Activated CD4-positive, CD25-positive, alpha-beta regulatory T cell treated with anti-CD3 and anti-CD28 coated beads, Interleukin-2, amount 50 U/mL, for 16 hours (primary cell): Measurements from ENCODE around the gene NRG3.

Experiments
- DNase-seq: peaks from one replicate; pipeline ENCODE4 v3.0.0-alpha.2; 2020; ENCODE audit warnings: low read depth, low spot score

NRG3 gene

GRCh38 chr10:82211346-82211745, 336.4 kb downstream of the NRG3 start:
- no peak for DNase-seq

DNA sequence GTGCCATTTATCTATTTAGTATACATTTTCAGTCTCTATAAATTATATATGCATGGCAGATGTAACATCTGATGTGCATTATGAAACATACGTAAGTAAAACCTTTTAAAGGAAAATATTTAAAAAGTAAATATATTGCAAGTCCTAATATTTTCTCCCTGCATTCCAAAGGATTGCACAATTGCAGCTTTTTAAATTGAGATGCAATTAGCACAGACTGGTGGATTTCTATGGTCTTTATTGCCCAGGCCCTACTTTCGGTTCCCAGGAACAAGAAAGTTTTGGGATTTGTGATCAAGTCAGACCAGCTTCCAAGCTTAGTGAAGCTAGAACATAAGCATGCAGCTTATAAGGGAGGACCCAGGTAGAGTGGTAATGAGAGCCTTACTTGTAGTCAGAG, 337.8 kb downstream of the NRG3 start:
- no peak for DNase-seq

GRCh38 chr10:82213784-82214183, 338.8 kb downstream of the NRG3 start:
- DNase-seq, result no peak

DNA sequence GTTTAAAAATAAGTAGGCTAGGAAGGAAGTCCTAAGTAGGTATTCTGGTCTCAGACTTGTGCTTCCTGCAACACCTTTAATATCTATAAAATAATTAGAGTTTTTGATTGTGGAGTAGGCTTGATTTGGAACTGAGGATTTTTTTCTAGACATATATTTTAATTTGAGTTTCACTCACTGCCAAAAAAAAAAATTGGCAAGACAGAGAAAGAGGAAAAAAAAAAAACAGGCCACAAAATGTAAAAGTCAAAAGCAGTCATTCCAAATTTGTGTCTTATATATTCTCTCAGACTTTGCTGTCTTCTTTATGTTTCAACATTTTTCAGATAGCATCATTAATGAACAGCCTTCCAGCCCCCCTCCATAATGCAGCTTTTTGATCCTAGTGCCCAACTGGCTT, 346.1 kb downstream of the NRG3 start:
- no peak for DNase-seq

DNA sequence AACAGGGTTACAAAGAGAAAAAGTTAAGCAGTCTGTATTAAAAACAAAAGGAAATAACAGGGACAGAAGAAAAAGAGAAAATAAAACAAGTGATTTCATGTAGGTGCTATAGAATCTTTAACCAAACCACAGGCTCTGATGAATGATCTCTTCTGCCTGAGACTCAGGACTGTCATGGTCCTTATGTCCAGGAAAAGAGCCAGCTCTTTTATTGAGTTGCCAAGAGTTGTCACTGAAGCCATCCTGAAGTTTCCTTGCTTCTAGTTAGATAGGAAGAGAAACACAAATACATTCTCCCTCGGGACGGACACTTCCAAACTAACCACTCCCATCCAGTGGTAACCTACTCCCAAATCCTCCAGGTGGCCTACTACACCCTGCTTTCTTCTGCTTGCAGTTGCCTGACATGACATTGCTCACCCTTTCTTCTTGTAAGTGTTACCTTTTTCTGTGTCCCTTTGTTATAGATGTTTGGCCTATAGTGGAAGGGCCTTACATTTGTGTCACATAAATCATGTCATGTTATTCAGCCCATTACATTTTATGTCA, 346.7 kb downstream of the NRG3 start:
- no peak for DNase-seq

GRCh38 chr10:82228701-82229100, 353.7 kb downstream of the NRG3 start:
- no peak for DNase-seq

DNA sequence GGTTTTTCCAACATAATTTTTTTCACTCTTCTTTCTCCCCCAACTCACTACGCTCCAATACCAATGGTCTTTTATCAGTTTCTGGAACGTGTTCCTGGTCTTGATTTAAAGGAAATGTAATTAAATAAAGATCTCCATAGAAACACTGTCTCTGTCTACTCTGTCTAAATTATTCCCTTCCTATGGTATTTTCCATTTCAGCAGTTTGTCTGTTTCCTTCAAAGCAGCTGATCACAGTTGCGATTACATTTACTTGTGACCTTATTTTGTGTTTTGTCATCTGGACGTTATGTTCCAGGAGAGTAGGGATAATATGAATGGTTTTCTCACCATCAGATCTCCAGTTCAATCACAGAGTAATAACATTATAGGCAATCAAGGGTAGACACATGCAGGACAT, 359.2 kb downstream of the NRG3 start:
- no peak for DNase-seq

GRCh38 chr10:82236084-82236731, 361.2 kb downstream of the NRG3 start:
- no peak for DNase-seq

DNA sequence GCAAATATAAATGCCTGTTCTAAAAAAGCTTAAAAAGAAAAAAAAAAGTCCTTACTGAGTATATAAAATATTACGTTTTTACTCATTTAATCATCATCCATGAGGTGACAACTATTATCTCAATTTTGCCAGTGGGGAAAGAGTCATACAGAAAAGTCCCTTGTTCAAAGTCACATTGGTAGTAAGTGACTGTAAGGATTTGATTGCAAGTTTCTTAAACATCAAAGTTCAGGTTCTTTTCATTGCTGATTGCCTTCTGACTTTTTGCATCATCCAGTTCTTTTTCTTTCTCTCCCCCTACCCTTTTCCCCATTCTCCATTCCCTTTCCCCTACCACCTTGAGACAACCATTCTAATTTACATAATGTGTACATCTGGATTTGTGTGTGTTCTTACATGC, 363.3 kb downstream of the NRG3 start:
- no peak for DNase-seq

DNA sequence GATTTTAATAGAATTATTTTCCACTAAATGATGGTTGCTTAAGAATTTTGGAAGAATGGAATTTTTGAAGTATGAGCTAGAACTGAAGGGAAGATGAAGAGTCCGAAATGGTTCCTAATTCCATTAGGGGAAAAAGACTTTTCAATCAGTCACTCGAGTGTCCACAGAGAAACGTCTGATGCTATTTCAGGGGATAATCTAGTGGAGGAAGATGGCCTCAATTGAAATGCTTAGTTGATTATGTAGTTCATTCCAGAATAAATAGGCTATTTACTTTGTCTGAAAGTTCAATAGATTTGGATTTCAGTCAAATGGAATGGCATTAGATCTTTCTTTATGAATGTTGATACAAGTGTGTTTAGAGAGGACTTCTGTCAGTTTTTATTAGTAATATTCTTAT, 365.4 kb downstream of the NRG3 start:
- DNase-seq, result no peak

- DNase-seq, result no peak
These were observed 367.8 kb downstream of the NRG3 start for GRCh38 chr10:82242778-82243177.

- DNase-seq, result no peak
These were observed 370.2 kb downstream of the NRG3 start for GRCh38 chr10:82245157-82245556.

- DNase-seq, result no peak
These were observed 371.0 kb downstream of the NRG3 start for GRCh38 chr10:82245906-82246560.

DNA sequence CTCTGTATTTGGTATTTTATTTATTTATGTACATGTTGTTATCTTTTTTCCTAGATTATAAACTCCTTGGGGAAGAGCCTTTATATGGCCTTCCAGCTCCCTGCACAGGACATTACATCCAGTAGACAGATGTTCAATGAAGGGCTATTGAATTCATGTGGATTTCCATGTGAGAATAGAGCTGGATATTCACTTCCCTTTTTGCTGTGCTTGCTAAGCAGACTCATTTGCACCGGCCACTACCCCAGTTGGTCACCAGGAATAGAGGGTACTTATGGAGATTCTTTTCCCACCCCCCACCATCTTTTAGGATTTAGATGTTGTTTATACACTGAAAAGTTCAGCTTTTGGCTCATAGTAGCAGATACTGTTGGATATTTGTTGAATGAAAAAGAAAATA, 374.1 kb downstream of the NRG3 start:
- DNase-seq, result no peak

GRCh38 chr10:82251222-82251906, 376.4 kb downstream of the NRG3 start:
- DNase-seq, result no peak

- no peak for DNase-seq
These were observed 377.1 kb downstream of the NRG3 start for GRCh38 chr10:82252081-82252480.

- DNase-seq, result no peak
These were observed 379.2 kb downstream of the NRG3 start for GRCh38 chr10:82254237-82254636.

DNA sequence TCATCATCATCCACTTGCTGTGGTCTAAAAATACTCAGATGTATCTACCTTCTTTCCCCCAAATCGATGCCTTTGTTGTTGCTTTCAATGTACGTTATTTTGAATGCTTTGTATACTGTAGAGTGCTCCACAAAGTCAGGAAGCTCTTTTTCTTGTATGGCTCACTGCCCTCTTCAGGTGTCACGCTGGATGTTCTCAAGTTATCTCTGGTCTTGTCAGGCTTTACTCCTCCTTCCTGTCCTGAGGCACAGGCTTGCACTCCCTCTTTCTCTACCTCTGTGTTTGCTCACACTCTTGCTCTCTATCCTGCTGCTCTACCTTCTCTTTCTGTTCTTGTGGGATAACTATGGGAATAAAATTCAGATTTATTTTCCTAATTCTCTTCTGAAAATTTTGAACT, 381.3 kb downstream of the NRG3 start:
- no peak for DNase-seq

DNA sequence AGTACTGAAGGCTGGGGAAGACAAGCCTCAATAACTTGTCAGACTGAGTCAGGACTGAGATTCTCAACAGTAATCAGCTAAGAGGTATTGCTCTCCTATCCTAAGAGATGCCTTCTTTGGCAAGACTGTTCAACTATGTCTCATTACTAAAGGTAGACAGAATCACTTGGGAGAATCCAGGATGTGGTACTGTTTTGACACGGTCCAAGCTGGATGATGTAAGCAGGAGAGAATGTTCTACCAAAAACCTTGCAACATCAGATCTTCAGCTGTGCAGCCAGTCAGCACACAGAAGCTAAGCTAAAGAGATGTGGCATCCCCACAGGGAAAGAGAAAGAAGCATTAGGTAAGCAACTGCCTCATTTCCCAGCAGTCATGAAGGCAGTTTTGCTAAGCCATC, 391.4 kb downstream of the NRG3 start:
- DNase-seq, result no peak

DNA sequence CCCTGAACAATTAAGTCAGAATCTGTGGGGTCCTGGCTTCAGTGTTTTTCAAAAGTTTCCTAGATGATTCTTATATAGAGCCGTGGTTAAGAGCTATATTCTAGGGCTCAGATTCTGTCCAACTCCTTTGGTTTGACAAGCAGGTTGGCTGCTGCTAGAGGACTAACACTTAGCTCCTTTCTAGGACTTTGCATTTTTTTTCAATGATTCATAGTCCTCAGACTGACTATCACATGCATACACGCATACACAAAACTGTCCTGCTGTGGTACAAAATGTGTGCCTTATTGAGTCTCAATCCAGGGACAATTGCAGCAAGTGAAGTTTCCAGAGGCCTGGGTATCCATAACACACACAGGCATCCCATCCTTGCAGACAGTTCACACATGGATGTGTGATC, 392.0 kb downstream of the NRG3 start:
- DNase-seq, result no peak

- DNase-seq, result no peak
These were observed 392.5 kb downstream of the NRG3 start for GRCh38 chr10:82267465-82267864.

GRCh38 chr10:82267960-82268359, 393.0 kb downstream of the NRG3 start:
- DNase-seq, result no peak

GRCh38 chr10:82277591-82277990, 402.6 kb downstream of the NRG3 start:
- no peak for DNase-seq
